Measurements from ENCODE around the gene ZEB1.

Gene ZEB1

GRCh38 chr10:31318854-31319601, at the start of gene ZEB1:
Gene ZEB1, plus strand, starts transcription at chr10:31319216. Its CDS starts 19 bp downstream, at chr10:31319235.
- DNase-seq (ENCODE audit: low spot score), result peak; percentile 89

- DNase-seq (ENCODE audit: low spot score), result no peak
Observed at GRCh38 chr10:31270954-31271353, 48.1 kb upstream of the ZEB1 start.

- DNase-seq (ENCODE audit: low spot score), result no peak
Observed at GRCh38 chr10:31272841-31273240, 46.2 kb upstream of the ZEB1 start.

- DNase-seq (ENCODE audit: low spot score), result no peak
Observed at GRCh38 chr10:31273789-31274188, 45.2 kb upstream of the ZEB1 start.

GRCh38 chr10:31274310-31274709, 44.7 kb upstream of the ZEB1 start:
- DNase-seq (ENCODE audit: low spot score), result no peak

- no peak for DNase-seq (ENCODE audit: low spot score)
Observed at GRCh38 chr10:31278279-31278941, 40.6 kb upstream of the ZEB1 start.

- DNase-seq (ENCODE audit: low spot score), result no peak
Observed at GRCh38 chr10:31280972-31281371, 38.0 kb upstream of the ZEB1 start.

GRCh38 chr10:31288001-31288400, 31.0 kb upstream of the ZEB1 start:
- no peak for DNase-seq (ENCODE audit: low spot score)

- no peak for DNase-seq (ENCODE audit: low spot score)
Observed at GRCh38 chr10:31288962-31289361, 30.1 kb upstream of the ZEB1 start.

GRCh38 chr10:31290386-31290785, 28.6 kb upstream of the ZEB1 start:
- no peak for DNase-seq (ENCODE audit: low spot score)

GRCh38 chr10:31291123-31291522, 27.9 kb upstream of the ZEB1 start:
- no peak for DNase-seq (ENCODE audit: low spot score)

GRCh38 chr10:31294558-31294957, 24.5 kb upstream of the ZEB1 start:
- DNase-seq (ENCODE audit: low spot score), result no peak

GRCh38 chr10:31296754-31297153, 22.3 kb upstream of the ZEB1 start:
- no peak for DNase-seq (ENCODE audit: low spot score)

GRCh38 chr10:31299119-31299518, 19.9 kb upstream of the ZEB1 start:
- DNase-seq (ENCODE audit: low spot score), result no peak

GRCh38 chr10:31303212-31303611, 15.8 kb upstream of the ZEB1 start:
- DNase-seq (ENCODE audit: low spot score), result no peak

GRCh38 chr10:31304291-31304970, 14.6 kb upstream of the ZEB1 start:
- DNase-seq (ENCODE audit: low spot score), result no peak

- DNase-seq (ENCODE audit: low spot score), result no peak
Observed at GRCh38 chr10:31313396-31313795, 5.6 kb upstream of the ZEB1 start.

GRCh38 chr10:31314256-31315150, 4.5 kb upstream of the ZEB1 start:
- DNase-seq (ENCODE audit: low spot score), result no peak

- no peak for DNase-seq (ENCODE audit: low spot score)
Observed at GRCh38 chr10:31315453-31315852, 3.6 kb upstream of the ZEB1 start.

GRCh38 chr10:31317171-31317570, 1.8 kb upstream of the ZEB1 start:
- no peak for DNase-seq (ENCODE audit: low spot score)

GRCh38 chr10:31317652-31318381, 1.2 kb upstream of the ZEB1 start:
- no peak for DNase-seq (ENCODE audit: low spot score)

Data from left forelimb (tissue), 1 donor.